Peyer's patch (tissue), 4 donors: Measurements from ENCODE around the gene PGA4.

Source experiments
- CTCF ChIP-seq, 6 experiments: fragments of 450-650 bp in 4 of 6; fragments of 200-600 bp in 2 of 6; sonication (generic) in 1 of 6; IDR thresholded peaks; one replicate each; pipeline ENCODE4 v1.5.1; 2017 to 2019; ENCODE audit warnings: antibody characterized with exemption in 6 of 6, mild to moderate bottlenecking in 3 of 6, moderate library complexity in 1 of 6
- POLR2A ChIP-seq, 2 donors: fragments of 450-650 bp; IDR thresholded peaks; one replicate each; pipeline ENCODE4 v1.5.1; 2017; ENCODE audit warnings: antibody characterized with exemption in 2 of 2, mild to moderate bottlenecking in 2 of 2, moderate library complexity in 2 of 2

- TF ChIP-seq CTCF (IDR thresholded peaks at IDR 0.05): no peak
- TF ChIP-seq POLR2A (IDR thresholded peaks at IDR 0.05): no peak
Observed at GRCh38 chr11:61278001-61278470, 55.9 kb downstream of the PGA4 start.
